ENCODE measurements around the gene PGAM5. TPM values are rescaled to one million over a fixed set of nuclear protein-coding genes. Genes with fewer than 3 reads are reported as not detected.

Gene PGAM5
- total and polyA plus RNA-seq, 9 of the 15 experiments (the other 6 are each of a cell fraction or from before 2014, with no cell fraction given): 7.4 to 121 (median 69.5) TPM

GRCh38 chr12:132668191-132669088 lies 42.2 kb upstream of the PGAM5 start (continued):
- TF ChIP-seq AFF1 (IDR thresholded peaks at IDR 0.05; ENCODE audit: low read depth in 1 of 2, partially characterized antibody in 2 of 2) (no peak), E2F6 (IDR thresholded peaks at IDR 0.05; ENCODE audit: borderline replicate concordance in 1 of 2, extremely low read depth in 1 of 2, insufficient read depth in 1 of 2, insufficient read length in 1 of 2, low read depth in 1 of 2, low read length in 1 of 2, poor library complexity in 1 of 2, severe bottlenecking in 1 of 2) (no peak), ZNF717 (CRISPR knock-in tag; IDR thresholded peaks at IDR 0.05) (no peak), PHB2 (IDR thresholded peaks at IDR 0.05; ENCODE audit: low read depth) (no peak), MIER1 (IDR thresholded peaks at IDR 0.05; ENCODE audit: low read depth) (no peak), CEBPB (tag; IDR thresholded peaks at IDR 0.05) (no peak), HDAC1 (IDR thresholded peaks at IDR 0.05) (no peak), NONO (IDR thresholded peaks at IDR 0.05; ENCODE audit: low read depth in 2 of 2, low read length in 1 of 2) (no peak), ZNF766 (CRISPR knock-in tag; conservative IDR thresholded peaks at IDR 0.05) (no peak), POLR2AphosphoS5 (IDR thresholded peaks at IDR 0.05; ENCODE audit: control insufficient read depth, insufficient read depth, low read depth, low read length) (no peak), E2F8 (IDR thresholded peaks at IDR 0.05; ENCODE audit: low read depth, partially characterized antibody) (no peak)
